Non-pigmented ciliary epithelial cell (primary cell): ENCODE data around the gene KCTD5.
"Not testable (repeated sequence)": the region's sequence is repeated elsewhere in the genome, so short reads cannot be mapped to it uniquely, and the experiment has no call there.

Source experiments
- DNase-seq: peaks from one replicate; pipeline ENCODE4 v3.0.0-alpha.2; 2010; ENCODE audit warnings: low read depth

Gene KCTD5, protein sequence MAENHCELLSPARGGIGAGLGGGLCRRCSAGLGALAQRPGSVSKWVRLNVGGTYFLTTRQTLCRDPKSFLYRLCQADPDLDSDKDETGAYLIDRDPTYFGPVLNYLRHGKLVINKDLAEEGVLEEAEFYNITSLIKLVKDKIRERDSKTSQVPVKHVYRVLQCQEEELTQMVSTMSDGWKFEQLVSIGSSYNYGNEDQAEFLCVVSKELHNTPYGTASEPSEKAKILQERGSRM

DNA sequence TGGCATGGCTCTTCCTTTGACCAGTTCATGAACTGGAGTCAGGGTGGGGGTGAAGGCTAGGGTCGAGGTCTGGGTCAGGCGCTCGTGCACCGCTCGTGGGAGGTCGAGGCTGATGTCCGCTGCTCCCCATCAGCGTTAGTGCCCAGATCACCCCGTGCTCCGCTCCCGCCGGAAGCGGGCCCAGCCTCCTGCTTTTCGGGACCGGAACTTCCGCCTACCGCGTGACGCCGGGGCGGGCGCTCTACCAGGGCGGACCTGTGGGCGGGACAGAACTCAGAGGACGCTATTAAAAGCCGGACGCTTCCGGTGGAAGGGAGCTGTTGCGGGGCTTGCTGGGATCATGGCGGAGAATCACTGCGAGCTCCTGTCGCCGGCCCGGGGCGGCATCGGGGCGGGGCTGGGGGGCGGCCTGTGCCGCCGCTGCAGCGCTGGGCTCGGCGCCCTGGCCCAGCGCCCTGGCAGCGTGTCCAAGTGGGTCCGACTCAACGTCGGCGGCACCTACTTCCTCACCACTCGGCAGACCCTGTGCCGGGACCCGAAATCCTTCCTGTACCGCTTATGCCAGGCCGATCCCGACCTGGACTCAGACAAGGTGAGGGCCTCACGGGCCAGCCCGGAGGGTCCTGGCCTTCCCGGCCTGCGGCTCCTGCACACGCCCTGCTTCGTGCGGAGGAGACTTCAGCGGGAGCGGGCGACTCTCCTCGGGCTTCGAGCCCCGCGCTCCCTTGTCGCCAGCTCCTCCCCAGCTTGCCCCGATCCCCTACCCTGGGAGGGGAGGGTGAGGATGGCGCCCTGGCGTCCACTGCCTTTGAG, at the start of gene KCTD5:
Gene KCTD5, plus strand, starts transcription at position 315 of the 813 bp plus-strand sequence. Its CDS starts 26 bp downstream, at position 341.
- peak; percentile 78 for DNase-seq

DNA sequence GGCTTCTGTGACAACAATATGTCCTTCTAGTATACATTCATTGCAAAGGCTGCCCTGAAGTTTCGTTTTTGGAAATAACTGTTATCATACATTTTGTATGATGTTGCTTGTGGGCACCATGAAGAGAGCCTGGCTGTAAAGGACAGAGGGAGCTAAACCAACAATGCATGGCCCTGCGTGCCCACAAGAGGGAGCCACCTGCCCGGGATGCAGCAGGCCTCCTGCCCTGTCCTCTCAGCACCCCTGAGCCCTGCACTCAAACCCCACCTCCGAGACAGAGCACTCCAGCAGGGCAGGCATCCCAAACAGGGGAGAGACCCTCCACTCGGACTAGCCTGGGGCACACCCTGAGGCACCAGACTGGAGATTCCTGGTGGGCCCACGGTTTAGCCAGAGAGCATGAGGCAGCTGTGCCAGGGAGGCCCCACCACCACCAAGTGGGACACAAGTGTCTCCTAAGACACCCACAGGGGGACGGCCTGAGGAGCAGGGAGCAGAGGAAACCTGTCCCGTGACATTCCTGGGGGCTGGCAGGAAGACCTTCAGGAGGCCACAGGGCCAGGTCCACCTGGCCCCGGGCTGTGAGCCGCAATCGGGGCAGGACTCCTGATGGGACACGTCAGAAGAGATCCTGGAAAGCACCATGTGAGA, 43.1 kb upstream of the KCTD5 start:
- not testable (repeated sequence) for DNase-seq

DNA sequence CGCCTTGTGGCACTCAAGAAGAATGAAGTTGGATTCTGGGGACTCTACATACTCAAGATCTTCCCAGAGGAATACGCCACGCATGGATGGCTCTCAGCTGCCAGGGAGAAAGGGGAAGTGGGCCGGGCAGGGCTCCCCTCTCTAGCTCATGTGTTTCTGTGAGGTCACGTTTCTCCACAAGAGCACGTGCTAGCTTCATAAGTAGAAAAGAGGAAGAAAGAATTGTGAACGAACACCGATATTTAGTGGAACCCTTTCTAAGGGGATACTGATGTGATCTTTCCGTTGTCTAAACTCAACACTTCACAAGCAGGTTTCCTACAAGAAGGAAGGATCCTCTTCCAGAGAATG, 42.6 kb upstream of the KCTD5 start:
- DNase-seq = not testable (repeated sequence)

DNA sequence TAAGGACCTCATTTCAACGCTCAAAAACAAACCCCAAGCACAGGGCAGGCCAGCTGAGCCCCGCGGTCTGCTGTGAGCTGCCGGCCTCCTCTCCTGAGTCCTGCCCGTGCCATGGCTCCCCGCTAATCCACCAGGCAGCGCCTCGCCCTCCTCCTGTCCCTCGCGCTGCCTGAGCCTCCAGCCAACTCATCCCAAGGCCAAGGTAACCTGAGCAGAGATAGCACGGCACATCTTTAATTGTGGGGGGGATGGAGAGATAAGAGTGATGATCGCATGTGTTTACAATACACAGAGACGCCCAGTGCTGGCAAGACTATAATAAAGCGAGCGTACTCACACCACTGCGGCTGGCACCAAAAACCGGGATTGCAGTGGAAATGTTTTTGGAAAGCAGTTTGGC, 39.8 kb upstream of the KCTD5 start:
- not testable (repeated sequence) for DNase-seq

DNA sequence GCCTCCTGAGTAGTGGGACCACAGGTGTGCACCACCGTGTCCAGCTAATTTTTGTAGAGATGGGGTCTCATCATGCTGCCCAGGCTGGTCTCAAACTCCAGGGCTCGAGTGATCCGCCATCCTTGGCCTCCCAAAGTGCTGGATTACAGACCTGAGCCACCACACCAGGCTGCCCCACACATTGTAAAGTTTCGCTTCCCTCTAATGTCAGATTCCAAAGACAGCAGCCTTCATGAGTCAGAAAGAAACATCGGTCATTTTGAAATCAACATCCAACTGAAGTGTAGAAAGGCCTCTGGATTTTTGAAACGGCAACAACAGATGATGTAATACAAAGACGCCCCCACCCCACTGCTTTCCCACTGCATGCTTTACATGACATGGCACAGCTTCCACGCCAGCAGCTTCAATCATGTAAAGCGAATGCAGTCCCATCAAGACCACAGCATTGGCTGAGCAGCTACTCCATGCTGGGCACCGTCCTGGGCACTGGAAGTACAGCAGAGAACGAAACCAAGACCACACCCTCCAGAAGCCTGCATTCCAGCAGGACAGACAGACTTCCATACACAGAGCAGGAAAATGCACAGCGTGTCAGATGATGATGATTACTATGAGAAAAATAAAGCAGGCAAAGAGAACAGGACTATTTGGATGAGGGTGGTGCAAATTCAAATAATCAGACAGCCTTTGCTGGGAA, 37.4 kb upstream of the KCTD5 start:
- DNase-seq = not testable (repeated sequence)

DNA sequence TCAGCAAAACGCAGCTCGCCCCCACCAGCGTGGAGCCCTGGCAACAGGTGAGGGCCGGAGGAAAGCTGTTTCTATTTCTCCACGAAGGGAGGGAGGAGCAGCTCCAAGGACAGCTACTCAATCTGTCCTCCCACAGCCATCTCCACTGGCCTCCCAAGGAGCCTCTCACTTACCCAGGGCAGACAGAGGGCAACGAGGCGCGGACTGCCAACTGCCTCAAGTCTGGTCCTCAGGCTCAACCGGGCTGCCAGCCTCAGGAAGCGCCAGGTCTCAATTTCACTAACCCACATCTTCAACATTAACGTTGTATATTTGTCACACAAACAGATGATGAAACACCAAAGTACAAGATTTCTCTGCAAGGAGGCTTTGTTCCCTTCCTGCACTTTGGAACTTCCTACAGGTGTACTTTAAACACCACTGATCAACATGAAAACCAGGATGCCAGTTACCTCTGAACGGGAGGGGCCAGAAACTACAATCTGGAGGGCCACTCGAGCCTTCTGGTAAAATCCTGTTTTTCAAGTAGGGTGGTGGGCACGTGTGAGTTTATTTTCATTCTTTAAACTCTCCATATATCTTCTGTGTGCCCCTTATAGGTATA, 31.0 kb upstream of the KCTD5 start:
- DNase-seq = not testable (repeated sequence)

DNA sequence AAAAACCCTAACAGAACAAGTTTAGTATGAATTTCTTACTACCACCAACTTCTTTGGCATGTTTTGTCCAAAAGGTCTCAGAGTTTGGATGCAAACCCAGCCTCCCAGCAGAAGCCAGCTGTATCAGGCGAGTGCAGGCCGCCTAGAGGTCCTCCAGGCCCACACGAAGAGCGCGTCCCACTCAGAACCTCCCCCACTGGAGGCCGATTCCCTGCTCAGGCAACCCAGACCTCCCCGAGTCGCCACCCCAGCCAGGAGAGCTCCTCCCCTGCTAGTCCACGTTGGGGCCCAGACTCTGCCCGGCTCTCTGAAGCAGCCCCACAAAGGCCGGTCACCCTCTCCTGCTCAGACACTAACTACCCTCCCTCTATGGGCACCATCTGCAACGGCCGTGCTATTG, 28.4 kb upstream of the KCTD5 start:
- DNase-seq = not testable (repeated sequence)

DNA sequence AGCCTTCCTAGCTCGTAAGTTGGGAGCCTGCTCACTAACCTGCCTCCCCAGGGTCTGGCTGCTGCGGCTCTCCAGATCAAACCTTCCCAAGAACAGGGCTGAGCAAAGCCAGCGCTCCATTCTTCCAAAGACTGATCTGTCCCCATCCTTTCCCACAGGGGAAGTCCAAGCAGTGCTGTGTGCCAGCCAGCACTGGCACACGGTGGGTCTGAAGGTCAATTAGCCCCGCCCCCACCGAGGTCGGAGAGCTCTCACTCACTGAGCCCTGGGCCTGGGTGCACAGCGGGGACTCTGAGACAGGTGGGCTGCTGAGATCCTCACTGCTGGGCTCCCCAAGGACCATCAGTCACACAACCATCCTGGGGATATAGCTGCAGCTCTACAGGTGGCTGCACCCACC, 27.4 kb upstream of the KCTD5 start:
- DNase-seq = not testable (repeated sequence)

DNA sequence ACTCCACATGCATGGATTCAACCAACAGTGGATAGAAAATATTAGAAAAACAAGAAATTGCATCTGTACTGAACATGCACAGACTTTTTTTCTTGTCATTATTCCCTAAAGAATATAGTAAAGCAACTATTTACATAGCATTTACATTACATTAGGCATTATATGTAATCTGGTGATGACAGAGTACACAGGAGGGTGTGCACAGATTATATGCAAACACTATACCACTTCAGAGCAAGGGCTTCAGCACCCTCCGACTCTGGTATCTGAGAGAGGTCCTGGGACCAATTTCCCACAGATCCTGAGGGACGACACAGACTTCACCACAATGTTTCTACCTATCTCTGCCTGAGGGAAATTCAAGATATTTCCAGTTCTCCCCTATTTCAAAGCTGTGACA, 25.3 kb upstream of the KCTD5 start:
- DNase-seq = no peak

DNA sequence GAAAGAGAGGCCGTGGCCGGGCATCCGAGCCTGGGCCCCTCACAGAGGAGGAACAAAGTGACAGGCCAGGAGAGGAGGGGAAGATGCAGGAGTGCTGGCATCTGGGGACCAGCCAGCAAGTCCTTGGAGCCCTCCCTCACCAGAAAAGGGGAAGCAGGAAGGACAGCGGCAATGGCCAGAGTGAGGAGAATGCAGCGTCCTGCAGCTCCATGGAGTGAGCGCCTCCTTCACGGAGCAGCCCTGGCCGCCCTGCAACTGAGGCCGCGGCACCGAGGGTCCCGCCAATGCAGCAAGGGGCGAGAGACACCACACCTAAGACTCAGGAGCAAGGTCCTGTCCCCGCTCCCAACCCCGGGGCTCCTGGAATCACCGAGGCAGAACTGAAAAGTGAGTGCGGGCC, 24.5 kb upstream of the KCTD5 start:
- DNase-seq = not testable (repeated sequence)

DNA sequence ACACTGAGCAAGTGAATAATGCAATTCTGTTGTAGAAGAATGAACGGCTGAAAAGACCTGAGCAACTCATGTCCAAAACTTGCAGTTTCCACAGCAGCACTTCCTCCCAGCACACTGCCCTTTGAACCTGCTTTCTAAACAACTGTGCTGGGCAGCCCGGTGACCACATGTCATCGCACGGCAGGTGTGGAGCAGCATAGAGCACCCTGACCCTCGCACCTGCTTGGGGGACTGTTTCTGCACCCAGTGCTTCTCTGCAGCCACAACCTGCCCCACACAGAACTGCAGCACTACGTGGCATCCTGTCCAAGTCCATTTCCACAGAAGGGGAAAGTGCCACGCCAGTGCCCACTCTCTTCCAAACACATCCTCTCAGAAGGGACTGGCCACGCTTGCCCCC, 22.8 kb upstream of the KCTD5 start:
- not testable (repeated sequence) for DNase-seq

DNA sequence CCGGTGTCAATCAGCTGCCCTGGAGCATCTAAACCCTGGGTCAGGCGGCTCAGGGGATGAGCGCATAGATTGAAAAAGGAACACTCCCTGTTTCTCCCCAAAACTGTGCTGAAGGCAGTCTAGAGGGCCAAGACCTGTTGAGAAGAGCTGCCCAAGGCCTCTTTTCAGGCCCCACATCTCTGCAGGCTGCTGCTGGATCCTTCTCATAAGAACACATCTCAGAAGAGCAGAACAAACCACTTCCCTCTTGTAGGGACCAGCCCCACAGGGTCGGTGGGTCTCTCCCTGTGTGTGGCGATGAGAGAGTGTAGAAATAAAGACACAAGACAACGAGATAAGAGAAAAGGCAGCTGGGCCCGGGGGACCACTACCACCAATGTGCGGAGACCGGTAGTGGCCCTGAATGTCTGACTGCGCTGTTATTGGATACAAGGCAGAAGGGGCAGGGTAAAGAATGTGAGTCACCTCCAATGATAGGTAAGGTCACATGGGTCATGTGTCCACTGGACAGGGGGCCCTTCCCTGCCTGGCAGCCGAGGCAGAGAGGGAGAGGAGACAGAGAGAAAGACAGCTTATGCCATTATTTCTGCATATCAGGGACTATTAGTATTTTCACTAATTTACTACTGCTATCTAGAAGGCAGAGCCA, 22.2 kb upstream of the KCTD5 start:
- DNase-seq = not testable (repeated sequence)

DNA sequence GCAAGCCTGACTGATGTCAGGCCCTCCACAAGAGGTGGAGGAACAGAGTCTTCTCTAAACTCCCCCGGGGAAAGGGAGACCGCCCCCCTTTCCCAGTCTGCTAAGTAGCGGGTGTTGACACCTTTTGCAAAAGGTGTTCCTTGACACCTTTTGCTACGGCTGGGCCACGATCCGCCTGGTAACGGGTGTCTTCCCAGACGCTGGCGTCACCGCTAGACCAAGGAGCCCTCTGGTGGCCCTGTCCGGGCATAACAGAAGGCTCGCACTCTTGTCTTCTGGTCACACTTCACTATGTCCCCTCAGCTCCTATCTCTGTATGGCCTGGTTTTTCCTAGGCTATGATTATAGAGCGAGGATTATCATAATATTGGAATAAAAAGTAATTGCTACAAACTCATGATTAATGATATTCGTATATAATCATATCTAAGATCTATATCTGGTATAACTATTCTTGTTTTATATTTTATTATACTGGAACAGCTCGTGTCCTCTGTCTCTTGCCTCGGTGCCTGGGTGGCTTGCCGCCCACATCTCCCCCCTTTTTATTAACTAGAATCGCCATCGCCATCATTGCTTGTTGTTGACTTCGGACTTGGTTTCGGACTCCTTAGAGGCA, 21.5 kb upstream of the KCTD5 start:
- DNase-seq = not testable (repeated sequence)

DNA sequence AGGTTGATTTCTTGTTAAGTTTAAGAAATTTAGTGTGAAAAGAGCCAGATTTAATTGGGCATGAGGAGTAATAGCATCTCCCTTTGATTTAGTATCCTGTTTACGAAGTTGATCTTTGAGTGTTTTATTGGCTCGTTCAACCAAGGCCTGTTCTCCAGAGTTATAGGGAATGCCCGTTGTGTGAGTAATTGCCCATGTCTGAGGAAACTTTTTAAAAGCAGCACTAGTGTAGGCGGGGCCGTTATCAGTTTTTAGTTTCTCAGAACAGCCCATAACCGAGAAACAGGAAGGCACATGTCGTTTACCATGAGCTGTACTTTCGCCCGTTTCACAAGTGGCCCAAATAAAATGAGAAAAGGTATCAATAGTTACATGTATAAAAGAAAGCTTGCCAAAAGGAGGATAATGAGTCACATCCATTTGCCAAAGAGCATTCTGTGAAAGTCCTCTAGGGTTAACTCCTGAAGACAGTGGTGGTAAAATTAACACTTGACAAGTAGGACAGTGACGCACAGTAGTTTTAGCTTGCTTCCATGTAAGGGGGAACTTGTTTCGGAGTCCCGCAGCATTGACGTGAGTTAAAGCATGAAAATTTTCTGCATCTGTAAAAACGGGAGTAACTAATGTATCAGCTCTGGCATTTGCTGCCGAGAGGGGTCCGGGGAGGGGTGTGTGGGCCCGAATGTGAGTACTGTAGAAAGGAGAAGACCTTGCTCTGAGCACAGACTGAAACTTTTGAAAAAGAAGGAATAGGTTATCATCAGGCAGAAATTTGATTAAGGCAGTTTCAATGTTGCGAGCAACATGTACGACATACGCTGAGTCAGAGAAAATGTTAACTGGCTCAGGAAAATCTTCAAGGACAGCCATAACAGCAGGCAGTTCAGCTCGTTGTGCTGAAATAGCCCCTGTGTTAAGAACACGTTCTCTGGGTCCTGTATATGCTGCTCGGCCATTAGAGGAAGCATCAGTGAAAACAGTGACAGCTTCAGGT, 18.5 kb upstream of the KCTD5 start:
- DNase-seq = no peak

DNA sequence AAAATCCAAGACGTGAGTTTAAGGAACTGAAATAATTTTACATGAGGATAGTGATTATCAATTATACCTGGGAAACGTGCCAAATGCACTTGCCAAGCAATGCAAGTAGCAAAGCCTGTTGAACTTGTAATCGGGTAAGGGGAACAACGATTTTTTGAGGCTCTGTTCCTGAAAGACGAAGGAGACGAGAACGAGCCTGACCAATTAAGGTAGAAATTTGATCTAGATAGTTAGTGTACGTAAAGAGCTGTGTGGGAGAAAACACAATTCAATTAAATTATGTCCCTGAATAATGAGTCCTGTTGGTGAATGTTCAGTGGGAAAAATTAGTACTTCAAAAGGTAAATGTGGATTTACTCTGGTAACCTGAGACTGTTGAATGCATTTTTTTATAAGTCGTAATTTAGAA, 17.7 kb upstream of the KCTD5 start:
- no peak for DNase-seq

DNA sequence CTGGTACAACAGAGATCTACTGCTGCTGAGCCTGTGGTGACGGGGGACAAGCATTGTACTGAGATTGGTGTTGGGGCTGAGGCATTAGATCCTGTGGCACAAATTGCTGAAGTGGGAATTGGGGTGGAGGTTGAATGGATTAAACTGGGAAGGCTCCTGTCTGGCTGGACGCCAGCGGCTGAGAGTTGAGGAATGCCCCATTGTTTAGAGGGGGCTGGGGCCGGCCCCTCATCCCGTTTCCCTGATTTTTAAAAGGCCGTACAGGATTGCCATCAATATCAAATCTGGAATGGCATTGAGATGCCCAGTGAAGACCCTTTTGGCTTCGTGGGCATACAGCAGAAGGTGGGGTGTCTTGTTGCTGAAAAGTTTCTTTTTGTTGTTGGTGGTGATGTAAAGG, 15.7 kb upstream of the KCTD5 start:
- not testable (repeated sequence) for DNase-seq

DNA sequence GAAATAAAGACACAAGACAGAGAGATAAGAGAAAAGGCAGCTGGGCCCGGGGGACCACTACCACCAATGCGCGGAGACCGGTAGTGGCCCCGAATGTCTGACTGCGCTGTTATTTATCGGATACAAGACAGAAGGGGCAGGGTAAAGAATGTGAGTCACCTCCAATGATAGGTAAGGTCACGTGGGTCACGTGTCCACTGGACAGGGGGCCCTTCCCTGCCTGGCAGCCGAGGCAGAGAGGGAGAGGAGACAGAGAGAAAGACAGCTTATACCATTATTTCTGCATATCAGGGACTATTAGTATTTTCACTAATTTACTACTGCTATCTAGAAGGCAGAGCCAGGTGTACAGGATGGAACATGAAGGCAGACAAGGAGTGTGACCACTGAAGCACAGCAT, 12.7 kb upstream of the KCTD5 start:
- DNase-seq = not testable (repeated sequence)

DNA sequence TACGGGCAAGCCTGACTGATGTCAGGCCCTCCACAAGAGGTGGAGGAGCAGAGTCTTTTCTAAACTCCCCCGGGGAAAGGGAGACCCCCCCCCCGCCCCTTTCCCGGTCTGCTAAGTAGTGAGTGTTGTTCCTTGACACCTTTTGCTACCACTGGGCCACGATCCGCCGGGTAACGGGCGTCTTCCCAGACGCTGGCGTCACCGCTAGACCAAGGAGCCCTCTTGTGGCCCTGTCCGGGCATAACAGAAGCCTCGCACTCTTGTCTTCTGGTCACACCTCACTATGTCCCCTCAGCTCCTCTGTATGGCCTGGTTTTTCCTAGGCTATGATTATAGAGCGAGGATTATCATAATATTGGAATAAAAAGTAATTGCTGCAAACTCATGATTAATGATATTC, 12.3 kb upstream of the KCTD5 start:
- not testable (repeated sequence) for DNase-seq

DNA sequence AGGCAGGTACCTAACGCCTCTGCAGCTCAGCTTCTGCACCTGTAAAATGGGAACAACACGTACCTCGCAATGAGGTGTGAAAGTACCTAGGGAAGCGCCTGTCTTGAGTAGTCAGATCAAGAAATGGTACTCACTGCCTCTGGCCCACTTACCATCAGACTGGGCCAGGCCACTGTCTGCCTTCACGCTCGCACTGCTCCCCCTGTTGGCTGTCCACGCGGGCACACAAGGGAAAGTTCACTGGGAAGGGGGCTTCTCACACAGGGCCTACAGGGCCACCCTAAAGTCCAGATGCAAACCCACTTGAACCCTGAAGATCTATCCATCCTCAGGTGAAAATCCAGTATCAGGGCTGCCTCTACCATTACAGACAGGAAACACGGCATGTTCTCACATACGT, 11.1 kb upstream of the KCTD5 start:
- not testable (repeated sequence) for DNase-seq

DNA sequence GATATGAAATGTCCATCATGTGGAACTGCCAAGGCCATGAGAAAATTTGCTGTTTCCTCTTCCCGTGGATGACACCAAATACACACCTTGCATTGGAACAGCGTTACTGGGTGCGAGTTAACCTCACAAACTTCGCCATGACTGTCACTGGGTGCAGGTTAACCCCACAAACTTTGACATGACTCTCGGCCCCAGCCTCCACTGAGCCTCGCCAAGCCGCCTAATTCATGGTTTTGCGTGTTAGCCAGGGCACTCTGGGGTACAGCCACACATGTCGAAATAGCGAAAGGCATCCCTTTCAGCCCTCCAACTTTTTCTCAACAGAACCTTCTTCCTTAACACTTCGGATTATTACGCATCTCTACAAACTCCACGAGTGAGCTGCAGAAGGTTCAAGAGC, 10.6 kb upstream of the KCTD5 start:
- DNase-seq = no peak
